Adrenal gland (tissue), 5 donors: Measurements from ENCODE around the gene STXBP5.

ENCODE experiments used
- CTCF ChIP-seq, 6 experiments: fragments of 450-650 bp in 4 of 6; fragments of 200-600 bp in 2 of 6; sonication (generic) in 1 of 6; IDR thresholded peaks; 1 replicate in 5 of 6; 2 replicates in 1 of 6; pipeline versions ENCODE4 v1.5.1 to v1.8.0; 2016 to 2021; ENCODE audit warnings: antibody characterized with exemption in 6 of 6, mild to moderate bottlenecking in 2 of 6, moderate library complexity in 1 of 6
- POLR2A ChIP-seq, 2 donors: fragments of 450-650 bp; IDR thresholded peaks; one replicate each; pipeline ENCODE4 v1.6.1; 2017; ENCODE audit warnings: antibody characterized with exemption in 2 of 2, mild to moderate bottlenecking in 2 of 2, moderate library complexity in 1 of 2
- donor health status: DM: no; HTN: no; CAD: no.

- TF ChIP-seq CTCF (IDR thresholded peaks at IDR 0.05) = no peak
- TF ChIP-seq POLR2A (IDR thresholded peaks at IDR 0.05) = no peak
Measured at GRCh38 chr6:147421903-147422302, 217.7 kb downstream of the STXBP5 start.
